NCI-H82 treated with DMSO at 0.1 percent for 48 hours (cell line): ENCODE data around the gene IGFBP1.

Experiments used
- DNase-seq: peaks from one replicate; lab custom pipeline; 2025; ENCODE audit not compliant: unreplicated experiment; lab: John Stamatoyannopoulos, UW

The IGFBP1 gene

DNA sequence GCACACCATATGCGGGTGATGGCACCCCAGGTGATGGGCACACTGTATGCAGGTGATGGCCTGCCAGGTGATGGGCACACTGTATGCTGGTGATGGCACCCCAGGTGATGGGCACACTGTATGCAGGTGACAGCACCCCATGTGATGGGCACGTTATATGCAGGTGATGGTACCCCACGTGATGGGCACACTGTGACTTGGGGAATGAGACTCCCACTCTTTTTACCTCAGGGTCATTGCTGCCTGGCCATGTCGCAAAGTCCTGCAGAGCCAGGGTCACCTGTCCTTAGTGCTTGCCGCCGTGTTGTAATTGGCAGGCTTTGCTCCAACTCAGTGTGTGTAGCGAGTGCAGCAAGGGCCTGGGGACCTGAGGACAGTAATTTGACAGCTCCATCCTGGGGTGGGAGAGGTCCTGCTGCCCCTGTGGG, 7.8 kb upstream of the IGFBP1 start:
- DNase-seq = no peak

GRCh38 chr7:45881280-45881758, 7.0 kb upstream of the IGFBP1 start:
- DNase-seq = no peak

DNA sequence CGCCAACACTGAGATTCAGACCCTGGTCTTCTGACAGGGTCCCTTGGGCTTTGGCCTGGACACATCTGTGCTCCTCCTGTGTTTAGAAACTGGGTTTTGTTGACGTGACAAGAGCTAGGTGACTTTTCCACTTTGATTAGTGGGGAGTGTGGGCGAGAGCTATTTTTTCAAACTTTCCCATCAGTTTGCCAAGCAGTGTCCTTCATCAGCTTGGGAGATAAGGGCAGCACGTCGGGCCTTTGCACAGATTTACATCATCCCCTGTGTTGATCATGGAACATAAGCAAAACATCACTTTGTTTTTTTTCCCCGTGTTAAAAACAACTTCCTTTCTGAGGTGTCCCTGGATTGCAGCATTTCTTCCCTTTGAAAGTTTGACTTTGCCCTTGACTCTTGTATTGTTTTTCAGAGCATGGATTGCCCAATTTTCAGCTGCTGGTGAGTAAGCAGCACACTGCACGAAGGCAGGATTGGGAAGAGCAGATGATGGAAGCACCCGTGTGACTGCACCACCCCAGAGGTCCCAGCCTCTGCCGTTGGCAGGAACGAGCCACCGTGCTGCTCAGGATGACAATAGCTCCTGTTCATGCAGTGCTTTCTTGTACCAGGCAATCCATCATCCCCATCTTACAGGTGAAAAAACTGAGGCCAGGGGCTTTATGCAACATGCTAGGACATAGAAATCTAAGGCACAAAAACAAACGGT, 6.4 kb upstream of the IGFBP1 start:
- no peak for DNase-seq

DNA sequence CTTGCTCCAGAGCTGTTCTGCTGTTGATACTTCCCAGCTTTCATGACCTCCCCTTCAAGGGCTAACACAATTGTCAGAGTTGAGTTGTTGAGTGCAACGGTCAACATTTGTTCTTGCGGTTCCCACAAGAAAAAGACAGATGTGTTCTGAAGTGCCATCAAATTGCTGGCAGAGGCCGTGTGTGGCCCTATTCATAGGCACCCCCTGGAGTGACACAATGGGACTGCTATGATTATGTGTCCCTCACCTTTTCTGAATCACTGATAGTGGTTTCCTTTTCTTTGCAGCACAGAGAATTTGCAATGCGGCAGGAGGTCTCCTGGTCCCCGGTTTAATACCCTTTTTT, 5.8 kb upstream of the IGFBP1 start:
- no peak for DNase-seq

GRCh38 chr7:45884136-45884535, 4.2 kb upstream of the IGFBP1 start:
- DNase-seq = no peak

DNA sequence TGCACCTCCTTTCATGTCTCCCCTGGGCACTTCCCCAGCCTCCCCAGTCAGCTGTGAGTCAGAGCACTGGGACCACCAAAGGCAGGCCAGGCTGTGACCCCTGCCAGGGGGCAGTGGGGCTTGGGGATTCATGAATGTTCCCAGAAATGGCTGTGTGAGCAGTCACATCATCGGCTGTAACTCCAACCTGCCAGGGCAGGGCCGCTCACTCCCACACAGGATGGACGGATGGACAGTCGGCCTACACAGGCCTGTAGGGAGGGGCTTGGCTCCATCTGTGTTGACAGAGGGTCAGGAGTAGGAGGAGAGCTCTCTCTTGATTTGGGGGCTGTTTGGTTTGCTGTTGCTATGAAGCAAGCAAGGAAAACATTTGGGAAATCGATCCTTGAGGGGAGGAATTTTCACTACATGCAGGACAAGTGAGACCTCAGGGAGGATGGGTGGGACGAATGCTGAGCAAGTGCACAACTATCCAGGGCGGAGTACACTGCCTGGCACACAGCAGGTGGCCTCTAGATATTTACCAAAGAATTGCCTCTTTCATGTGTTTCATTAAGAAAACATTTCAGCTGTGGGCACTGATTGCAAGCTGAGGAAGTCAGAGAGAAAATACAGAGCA, 2.9 kb upstream of the IGFBP1 start:
- DNase-seq = no peak

DNA sequence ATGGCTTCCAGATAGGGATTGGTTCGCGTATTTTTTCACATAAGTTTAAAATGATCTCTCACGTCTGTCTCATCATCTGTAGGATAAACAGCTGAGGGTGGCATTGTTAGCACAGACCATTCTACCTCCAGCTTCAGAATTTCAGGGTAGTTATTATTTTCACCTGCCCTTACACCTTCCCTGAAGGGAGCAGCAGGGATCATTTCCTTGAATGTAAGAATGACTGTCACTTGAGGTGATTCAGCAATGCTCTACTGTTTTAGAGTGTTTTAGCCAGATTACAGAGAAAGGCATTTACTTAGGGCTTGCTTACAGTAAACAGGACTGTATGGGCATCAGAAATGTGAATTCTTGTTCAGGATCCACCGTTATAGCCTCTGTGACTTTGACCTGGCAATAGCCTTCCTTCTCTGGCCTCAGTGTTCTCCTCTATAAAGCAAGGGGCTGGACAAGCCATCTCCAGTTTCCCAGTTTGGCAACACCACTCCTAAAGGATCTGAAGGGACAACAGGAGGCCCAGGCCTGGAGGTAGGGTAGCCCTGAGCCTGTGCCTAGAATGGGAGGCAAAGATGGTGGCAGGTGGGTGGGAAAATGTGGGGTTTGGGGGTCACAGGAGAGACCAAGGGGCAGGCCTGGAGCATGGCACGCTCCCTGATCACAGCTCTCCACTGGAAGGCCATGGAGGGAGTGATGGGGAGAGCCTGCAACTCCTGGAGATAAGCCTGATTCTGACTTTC, 1.2 kb upstream of the IGFBP1 start:
- no peak for DNase-seq

DNA sequence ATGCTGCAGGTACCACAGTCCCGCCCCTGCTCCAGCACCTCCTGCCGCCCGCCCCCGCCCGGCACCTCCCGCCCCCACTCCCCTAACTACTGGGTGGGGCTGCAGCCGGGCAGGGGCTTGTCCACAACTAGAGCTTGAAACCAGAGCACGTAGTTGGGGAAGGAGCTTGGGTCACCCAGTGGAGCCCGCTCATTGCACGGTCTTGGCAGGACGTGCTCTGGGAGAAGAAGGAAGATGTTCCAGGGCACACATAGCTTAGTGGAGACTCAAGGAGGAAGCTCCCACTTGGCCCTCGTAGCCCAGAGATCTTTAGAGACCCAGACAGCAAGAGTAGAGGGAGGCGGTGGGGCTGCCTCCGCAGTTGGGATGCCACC, 692 bp downstream of the IGFBP1 start:
- DNase-seq = no peak

DNA sequence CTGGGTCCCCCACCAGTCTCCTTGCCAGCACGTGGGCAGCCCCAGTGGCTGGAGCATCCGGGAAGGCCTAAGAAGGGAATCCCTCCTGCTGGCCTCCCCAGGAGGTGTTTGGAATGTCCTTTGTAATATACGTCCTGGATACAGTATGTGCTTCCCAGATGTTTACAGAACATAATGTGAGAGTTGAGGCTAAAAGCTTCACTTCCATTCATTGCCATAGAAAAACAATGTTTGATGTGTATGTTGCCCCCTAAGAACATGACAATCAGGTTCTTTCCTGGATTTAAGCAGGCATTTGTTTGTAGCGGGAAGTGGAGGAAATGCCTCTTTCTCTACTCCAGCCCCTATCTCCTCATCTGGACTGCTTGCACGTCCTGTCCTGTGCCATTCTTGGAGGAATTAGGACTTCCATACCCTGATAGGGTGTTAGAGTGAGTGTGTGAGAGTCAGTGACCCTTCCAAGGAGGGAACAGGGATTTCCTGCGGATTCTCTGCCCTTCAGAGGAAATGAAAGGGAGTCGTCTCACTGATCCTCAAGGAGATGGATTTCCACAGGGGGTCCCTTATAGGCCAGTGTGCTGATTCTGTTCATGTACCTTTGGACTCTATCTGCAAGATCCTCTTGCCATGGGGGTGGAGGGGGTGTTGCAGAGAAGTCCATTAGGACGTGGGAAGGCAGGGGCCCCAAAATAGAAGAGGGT, 1.2 kb downstream of the IGFBP1 start:
- DNase-seq = no peak

GRCh38 chr7:45890125-45890901, 2.0 kb downstream of the IGFBP1 start:
- no peak for DNase-seq

DNA sequence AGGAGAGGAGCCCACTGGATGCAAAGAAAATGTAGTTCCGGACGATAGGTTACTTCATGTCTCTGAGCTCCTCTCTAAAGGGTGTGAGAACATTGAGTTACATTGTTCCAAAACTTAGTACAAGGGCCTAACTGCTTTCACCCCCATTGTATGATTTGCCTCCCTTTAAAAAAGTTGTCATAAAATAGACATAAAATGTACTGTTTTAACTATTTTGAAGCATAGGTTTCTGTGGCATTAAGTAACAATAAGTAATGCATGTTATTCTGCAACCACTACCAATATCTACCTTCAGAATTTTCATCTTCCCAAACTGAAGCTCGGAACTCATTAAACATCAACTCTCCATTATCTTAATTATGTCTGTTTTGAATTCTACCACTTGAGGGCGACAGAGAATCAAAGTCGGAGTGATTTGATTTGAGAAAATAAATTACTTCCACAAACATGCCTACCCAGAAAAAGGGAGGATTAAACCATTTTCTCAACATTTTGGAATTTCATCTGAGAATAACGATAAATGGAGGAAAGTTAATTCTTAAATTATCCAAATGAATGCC, 2.7 kb downstream of the IGFBP1 start:
- no peak for DNase-seq

GRCh38 chr7:45891462-45892402, 3.4 kb downstream of the IGFBP1 start:
- no peak for DNase-seq

DNA sequence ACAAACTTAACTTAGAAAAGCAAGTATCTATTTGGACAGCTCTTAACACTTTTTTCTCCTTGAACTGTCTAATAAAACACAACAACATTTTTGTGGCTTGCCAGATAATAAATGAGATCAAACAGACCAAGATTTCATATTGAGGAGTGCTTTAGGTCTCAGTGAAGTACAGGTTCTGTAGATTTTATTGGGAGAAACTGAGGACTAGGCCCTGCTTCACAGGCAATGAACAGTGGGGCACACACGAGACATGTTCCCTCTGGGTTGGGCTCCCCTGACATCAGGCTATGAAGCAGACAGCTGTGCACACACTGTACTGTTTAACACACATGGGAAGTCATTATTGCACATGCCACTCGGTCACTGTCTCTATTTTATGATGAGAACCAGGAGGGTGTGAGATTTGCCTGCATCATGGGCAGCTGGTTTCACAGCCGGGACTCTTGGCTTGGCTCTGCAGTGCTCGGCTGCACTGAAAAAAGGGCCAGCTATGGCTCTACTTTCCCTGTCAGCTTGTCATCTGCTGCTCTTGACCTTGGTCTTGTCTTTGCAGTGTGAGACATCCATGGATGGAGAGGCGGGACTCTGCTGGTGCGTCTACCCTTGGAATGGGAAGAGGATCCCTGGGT, 4.2 kb downstream of the IGFBP1 start:
- no peak for DNase-seq

GRCh38 chr7:45893374-45893995, 5.2 kb downstream of the IGFBP1 start:
- DNase-seq = no peak

DNA sequence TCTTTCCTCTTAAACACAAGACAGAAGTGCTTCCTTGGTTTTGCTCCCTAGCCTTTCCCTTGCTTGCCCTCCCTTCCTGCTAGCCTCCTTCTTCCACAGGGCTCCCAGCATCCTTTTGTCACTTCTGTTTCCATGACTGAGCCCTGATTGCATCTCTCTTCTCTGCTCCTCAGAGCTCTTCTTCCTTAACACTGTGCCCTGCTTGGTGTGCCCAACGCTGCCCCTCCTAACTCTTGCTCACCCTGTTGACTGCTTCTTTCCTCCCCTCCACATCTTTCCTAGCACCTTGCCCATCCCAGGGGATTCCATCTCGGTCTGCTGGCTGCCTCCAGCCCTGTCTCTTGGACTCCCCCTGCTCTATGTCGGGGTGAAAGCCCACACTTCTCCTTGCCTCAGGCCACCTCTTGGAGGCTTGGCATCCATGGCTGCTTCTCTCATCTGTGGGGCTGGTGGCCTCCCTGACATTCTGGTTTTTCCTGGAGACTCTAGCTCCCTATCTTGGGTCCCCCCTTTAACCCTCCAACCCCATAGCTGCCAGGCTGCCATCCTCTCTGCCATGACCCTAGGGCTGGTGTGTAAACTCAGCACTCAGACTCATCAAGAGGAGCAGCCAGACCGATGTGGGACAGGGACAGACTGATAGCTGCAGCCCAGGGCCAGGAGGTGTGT, 5.8 kb downstream of the IGFBP1 start:
- no peak for DNase-seq

- no peak for DNase-seq
These were observed 6.4 kb downstream of the IGFBP1 start for GRCh38 chr7:45894665-45895062.

- DNase-seq = no peak
These were observed 8.9 kb downstream of the IGFBP1 start for GRCh38 chr7:45897042-45897690.

GRCh38 chr7:45898222-45898621, 9.9 kb downstream of the IGFBP1 start:
- DNase-seq = no peak
